Measurements from ENCODE around the gene SUN1. TPM values are rescaled to one million over a fixed set of nuclear protein-coding genes. Genes with fewer than 3 reads are reported as not detected.

Gene SUN1
- total RNA-seq, 1 experiment from 2014 or later, result 126 TPM

DNA sequence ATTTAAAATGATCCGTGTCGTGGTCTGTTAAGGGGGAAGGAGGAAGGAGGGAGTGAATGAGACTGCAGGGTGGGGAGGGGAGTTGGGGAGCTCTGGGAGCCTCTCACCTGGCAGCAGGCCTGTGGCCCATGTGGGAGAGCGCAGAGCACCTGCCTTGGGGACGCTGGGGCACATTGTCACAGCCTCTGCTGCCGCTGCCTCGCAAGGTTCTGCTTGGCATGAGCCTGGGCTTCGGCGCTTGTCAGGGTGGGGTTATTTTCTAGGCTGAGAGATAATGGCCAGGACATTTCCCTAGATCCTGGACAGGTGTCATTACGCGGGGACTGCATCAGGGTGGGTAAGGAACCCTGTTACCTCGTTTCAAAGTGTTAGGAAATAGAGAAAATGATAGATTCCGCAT is 2.2 kb upstream of the SUN1 start:
- BruUV-seq (replicated peaks), result no TSS peak
- TF ChIP-seq, protein P1, sequence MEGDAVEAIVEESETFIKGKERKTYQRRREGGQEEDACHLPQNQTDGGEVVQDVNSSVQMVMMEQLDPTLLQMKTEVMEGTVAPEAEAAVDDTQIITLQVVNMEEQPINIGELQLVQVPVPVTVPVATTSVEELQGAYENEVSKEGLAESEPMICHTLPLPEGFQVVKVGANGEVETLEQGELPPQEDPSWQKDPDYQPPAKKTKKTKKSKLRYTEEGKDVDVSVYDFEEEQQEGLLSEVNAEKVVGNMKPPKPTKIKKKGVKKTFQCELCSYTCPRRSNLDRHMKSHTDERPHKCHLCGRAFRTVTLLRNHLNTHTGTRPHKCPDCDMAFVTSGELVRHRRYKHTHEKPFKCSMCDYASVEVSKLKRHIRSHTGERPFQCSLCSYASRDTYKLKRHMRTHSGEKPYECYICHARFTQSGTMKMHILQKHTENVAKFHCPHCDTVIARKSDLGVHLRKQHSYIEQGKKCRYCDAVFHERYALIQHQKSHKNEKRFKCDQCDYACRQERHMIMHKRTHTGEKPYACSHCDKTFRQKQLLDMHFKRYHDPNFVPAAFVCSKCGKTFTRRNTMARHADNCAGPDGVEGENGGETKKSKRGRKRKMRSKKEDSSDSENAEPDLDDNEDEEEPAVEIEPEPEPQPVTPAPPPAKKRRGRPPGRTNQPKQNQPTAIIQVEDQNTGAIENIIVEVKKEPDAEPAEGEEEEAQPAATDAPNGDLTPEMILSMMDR (IDR thresholded peaks at IDR 0.05; ENCODE audit: unreplicated experiment), result no peak
- Mint-ChIP-seq H3K36me3 (ENCODE audit: insufficient read depth, unreplicated experiment) (peaks cover 41% of the 10 kb centered on the region), H3K27ac (ENCODE audit: low read depth, unreplicated experiment) (peak overlapping the region; percentile 100), H3K27me3 (ENCODE audit: insufficient read depth, unreplicated experiment) (no peaks in the 10 kb centered on the region), H3K4me1 (ENCODE audit: insufficient read depth, unreplicated experiment) (peaks cover 25% of the 10 kb centered on the region), H3K4me3 (ENCODE audit: unreplicated experiment) (peak overlapping the region; percentile 66), H3K9me3 (ENCODE audit: unreplicated experiment) (no peaks in the 10 kb centered on the region)
- CTCF ChIA-PET, result no interaction called here
- POLR2A ChIA-PET, result interaction anchor here (0.6 to 8.3 kb wide), 7 partner anchors 9 to 46 kb away, joined by 3 to 185 read pairs (median 31); partner anchors contain the start of gene GET4
- DNase-seq (ENCODE audit: unreplicated experiment), result no peak
- intact Hi-C loops (cut with micrococcal nuclease), result no loop called here

DNA sequence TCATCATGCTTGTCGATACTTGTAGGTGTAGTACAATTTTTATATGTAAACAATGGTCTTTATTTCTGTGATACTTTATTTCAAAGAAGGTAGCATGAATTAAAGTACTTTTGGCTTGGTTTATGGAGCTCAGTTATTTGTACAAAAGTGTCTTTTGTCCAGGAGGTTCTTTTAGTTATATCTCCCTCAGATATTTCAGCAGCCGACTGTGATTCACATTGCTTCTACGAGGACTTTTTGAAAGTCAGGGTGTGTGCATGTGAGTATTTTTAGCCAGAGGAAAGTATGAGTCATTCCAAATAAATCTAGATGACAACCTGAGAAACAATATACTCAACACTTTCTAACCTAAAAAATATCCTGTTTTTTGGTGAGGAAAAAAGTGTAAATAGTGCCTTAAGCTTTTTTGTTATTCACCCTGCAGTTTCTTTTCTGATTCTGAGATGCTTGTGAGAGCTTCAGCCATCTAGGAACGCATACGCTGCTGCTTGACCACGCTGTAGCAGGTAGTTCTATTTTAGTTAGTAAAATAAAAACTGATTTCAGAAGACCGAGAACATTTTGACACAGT is 595 bp upstream of the SUN1 start:
- CTCF ChIA-PET, result interaction anchor here (0.6 to 1.2 kb wide), 5 partner anchors 15 to 256 kb away, joined by 3 to 5 read pairs (median 4); no protein-coding TSS in a partner anchor
- peak; percentile 93 for DNase-seq (ENCODE audit: unreplicated experiment)
- Mint-ChIP-seq H3K27ac (ENCODE audit: low read depth, unreplicated experiment) (peak overlapping the region; percentile 100), H3K9me3 (ENCODE audit: unreplicated experiment) (no peaks in the 10 kb centered on the region), H3K4me3 (ENCODE audit: unreplicated experiment) (peak overlapping the region; percentile 66), H3K4me1 (ENCODE audit: insufficient read depth, unreplicated experiment) (peaks cover 34% of the 10 kb centered on the region), H3K27me3 (ENCODE audit: insufficient read depth, unreplicated experiment) (no peaks in the 10 kb centered on the region), H3K36me3 (ENCODE audit: insufficient read depth, unreplicated experiment) (peaks cover 38% of the 10 kb centered on the region)
- BruUV-seq (replicated peaks), result TSS peak; percentile 56
- intact Hi-C loops (cut with micrococcal nuclease), result loop anchor here (1.0 kb wide), 1 partner anchor 13 kb away; no protein-coding TSS in a partner anchor
- TF ChIP-seq, protein P1 (IDR thresholded peaks at IDR 0.05; ENCODE audit: unreplicated experiment), result no peak
- POLR2A ChIA-PET, result interaction anchor here (0.6 to 8.3 kb wide), 21 partner anchors 9 to 733 kb away, joined by 3 to 185 read pairs (median 5); partner anchors contain the start of gene GET4

DNA sequence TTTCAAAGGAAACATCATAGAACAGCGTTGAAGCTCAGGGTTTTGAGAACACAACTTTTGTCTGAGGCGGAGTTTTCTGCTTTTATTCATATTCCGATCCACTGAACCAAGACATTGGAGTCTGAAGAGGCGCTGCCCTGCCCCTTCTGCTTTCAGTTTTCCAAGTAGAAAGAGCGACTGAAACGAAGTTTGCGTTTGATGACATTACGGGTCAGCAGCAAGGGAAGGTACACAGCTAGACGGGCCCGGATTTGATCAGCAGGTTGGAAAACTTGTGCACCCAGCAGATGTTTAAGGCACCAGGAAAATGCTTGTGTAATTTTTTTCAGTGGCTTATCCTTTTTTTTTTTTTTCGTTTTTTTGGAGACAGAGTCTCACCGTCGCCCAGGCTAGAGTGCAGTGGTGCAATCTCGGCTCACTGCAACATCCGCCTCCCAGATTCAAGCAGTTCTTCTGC is 720 bp downstream of the SUN1 start:
- peak overlapping the region; percentile 66 for H3K4me3 Mint-ChIP-seq (ENCODE audit: unreplicated experiment)
- DNase-seq (ENCODE audit: unreplicated experiment), result peak; percentile 35
- TF ChIP-seq, protein P1 (IDR thresholded peaks at IDR 0.05; ENCODE audit: unreplicated experiment), result no peak
- intact Hi-C loops (cut with micrococcal nuclease), result loop anchor here (1.0 kb wide), 1 partner anchor 20 kb away; no protein-coding TSS in a partner anchor
- CTCF ChIA-PET, result interaction anchor here (0.7 to 2.1 kb wide), 8 partner anchors 13 to 511 kb away, joined by 3 to 6 read pairs (median 4); no protein-coding TSS in a partner anchor
- no peaks in the 10 kb centered on the region for H3K9me3 Mint-ChIP-seq (ENCODE audit: unreplicated experiment)
- peaks cover 34% of the 10 kb centered on the region for H3K36me3 Mint-ChIP-seq (ENCODE audit: insufficient read depth, unreplicated experiment)
- H3K4me1 Mint-ChIP-seq (ENCODE audit: insufficient read depth, unreplicated experiment), result peaks cover 45% of the 10 kb centered on the region
- H3K27ac Mint-ChIP-seq (ENCODE audit: low read depth, unreplicated experiment), result peak overlapping the region; percentile 100
- POLR2A ChIA-PET, result interaction anchor here (0.6 to 8.3 kb wide), 17 partner anchors 9 to 352 kb away, joined by 3 to 185 read pairs (median 4); partner anchors contain the start of gene GET4
- TSS peak; percentile 77 for BruUV-seq (replicated peaks)
- no peaks in the 10 kb centered on the region for H3K27me3 Mint-ChIP-seq (ENCODE audit: insufficient read depth, unreplicated experiment)

DNA sequence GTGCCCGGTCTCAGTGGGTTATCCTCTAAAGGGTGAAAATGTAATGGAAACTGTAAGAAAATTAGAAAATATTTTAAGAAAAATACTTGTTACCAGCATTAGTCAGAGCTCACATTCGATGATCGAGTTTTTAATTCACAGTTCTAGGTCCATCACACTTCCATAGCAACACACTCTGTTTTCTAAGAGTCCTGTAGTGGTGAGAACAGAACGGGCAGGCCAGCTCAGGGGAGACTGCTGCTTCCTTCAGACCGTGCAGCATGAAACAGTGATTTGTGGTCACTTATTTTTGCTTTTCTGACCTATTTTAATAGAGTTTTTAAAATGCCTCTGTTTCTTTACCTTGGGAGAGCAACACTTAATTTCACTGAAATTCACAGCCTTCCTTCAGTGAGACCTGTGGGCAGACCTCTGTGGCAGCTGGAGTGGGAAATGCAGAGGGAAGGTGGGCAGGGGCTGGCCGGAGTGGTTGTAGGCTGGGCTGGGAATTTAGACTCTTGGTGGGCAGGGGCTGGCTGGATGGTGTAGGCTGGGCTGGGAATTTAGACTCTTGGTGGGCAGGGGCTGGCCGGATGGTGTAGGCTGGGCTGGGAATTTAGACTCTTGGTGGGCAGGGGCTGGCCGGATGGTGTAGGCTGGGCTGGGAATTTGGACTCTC is 1.5 kb downstream of the SUN1 start:
- Mint-ChIP-seq H3K4me1 (ENCODE audit: insufficient read depth, unreplicated experiment) (peaks cover 45% of the 10 kb centered on the region), H3K27ac (ENCODE audit: low read depth, unreplicated experiment) (peak overlapping the region; percentile 100), H3K4me3 (ENCODE audit: unreplicated experiment) (peak overlapping the region; percentile 66), H3K36me3 (ENCODE audit: insufficient read depth, unreplicated experiment) (peaks cover 32% of the 10 kb centered on the region), H3K9me3 (ENCODE audit: unreplicated experiment) (no peaks in the 10 kb centered on the region), H3K27me3 (ENCODE audit: insufficient read depth, unreplicated experiment) (no peaks in the 10 kb centered on the region)
- no TSS peak for BruUV-seq (replicated peaks)
- no peak for DNase-seq (ENCODE audit: unreplicated experiment)
- TF ChIP-seq, protein P1 (IDR thresholded peaks at IDR 0.05; ENCODE audit: unreplicated experiment), result no peak
- ChIA-PET POLR2A (interaction anchor here (0.6 to 8.3 kb wide), 15 partner anchors 8 to 352 kb away, joined by 3 to 185 read pairs (median 7); partner anchors contain the start of gene GET4), CTCF (interaction anchor here (0.7 to 2.1 kb wide), 6 partner anchors 14 to 253 kb away, joined by 3 to 6 read pairs (median 5); no protein-coding TSS in a partner anchor)
- intact Hi-C loops (cut with micrococcal nuclease), result loop anchor here (1.0 kb wide), 1 partner anchor 20 kb away; no protein-coding TSS in a partner anchor

Measured in MCF 10A (cell line).